Stimulated activated CD8-positive, alpha-beta memory T cell treated with anti-CD3 and anti-CD28 coated beads, Interleukin-12 subunit alpha, Interleukin-12 subunit beta, amount 100 ng/mL, for 4 hours (primary cell): ENCODE measurements around the gene PMPCA.

ENCODE experiments used
- DNase-seq: peaks from one replicate; pipeline ENCODE4 v3.0.0-alpha.2; 2020; ENCODE audit warnings: low read depth

Gene PMPCA, protein sequence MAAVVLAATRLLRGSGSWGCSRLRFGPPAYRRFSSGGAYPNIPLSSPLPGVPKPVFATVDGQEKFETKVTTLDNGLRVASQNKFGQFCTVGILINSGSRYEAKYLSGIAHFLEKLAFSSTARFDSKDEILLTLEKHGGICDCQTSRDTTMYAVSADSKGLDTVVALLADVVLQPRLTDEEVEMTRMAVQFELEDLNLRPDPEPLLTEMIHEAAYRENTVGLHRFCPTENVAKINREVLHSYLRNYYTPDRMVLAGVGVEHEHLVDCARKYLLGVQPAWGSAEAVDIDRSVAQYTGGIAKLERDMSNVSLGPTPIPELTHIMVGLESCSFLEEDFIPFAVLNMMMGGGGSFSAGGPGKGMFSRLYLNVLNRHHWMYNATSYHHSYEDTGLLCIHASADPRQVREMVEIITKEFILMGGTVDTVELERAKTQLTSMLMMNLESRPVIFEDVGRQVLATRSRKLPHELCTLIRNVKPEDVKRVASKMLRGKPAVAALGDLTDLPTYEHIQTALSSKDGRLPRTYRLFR

DNA sequence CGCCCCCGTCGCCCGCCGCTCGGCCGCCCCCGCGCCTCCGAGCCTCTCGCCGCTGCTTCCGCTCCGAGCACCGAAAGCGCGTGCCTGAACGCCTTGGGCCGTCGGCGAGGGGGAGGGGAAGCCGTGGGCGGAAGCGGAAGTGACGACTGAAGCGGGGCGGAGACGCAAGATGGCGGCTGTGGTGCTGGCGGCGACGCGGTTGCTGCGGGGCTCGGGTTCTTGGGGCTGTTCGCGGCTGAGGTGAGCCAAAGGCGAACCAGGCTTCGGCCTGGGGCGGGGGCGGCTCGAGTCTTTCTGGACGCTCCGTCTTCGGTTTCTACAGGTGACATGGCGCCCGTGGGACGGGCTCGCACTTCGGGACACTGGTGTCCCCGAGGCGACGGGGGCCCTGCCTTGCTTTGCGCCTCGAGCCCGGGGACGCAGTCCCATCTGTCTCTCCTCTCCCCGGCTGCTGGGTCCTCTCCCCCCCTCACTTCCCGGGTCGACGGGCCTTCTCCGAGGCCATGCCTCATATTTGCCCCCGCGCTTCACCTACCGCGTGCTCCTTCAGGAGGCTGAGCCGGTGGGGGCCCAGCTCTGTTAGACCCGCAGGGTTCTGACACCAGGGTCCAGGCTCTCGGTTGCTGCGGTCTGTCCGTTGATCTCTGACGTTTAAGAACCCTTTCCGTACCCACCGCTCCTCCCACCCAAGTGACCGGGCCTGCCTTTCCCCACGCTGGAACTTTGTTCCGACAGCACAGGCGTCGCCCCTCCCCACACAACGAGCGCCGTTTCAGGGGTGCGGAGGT lies at the start of gene PMPCA, which contains the start of gene ENTR1:
Gene PMPCA, plus strand, starts transcription at position 159 of the 788 bp plus-strand sequence. Its CDS starts 11 bp downstream, at position 170.
Gene ENTR1, minus strand, starts transcription at position 115 of the 788 bp plus-strand sequence. CDS start 217 bp downstream, outside the sequence.
- DNase-seq: peak; percentile 92

DNA sequence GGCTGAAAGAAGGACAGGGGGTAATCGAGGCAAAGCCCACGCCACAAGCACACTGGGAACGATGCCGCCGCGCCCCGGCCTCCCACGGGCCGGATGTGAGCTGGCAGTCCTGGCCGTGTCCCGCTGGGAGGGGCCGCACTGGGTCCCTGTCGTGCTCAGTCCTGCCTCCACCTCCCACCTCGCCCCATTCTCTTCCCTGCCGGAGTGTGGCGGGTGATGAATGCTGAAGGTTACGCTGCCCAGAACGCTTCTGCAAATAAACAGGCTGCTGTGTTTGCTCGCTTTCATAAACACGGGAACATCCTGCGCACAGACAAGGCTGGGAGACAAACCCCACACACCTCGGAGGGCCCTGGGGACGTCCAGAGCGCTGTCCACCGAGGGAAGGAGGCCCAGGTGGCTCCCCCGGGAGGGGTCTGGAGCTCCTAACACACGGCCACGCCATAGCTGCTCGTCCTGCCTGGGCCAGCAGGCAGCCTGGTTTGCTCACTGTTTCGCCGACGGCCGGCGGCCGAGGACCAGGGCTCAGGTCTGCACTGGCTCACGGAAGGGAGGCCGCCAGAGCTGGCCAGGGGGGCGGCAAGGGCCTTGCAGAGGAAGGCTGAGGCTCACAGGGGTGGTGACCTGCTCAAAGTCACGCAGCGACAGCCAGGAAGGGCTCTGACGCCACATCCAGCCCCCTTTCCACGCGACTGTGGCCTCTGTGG lies 49.3 kb upstream of the PMPCA start:
- no peak for DNase-seq

DNA sequence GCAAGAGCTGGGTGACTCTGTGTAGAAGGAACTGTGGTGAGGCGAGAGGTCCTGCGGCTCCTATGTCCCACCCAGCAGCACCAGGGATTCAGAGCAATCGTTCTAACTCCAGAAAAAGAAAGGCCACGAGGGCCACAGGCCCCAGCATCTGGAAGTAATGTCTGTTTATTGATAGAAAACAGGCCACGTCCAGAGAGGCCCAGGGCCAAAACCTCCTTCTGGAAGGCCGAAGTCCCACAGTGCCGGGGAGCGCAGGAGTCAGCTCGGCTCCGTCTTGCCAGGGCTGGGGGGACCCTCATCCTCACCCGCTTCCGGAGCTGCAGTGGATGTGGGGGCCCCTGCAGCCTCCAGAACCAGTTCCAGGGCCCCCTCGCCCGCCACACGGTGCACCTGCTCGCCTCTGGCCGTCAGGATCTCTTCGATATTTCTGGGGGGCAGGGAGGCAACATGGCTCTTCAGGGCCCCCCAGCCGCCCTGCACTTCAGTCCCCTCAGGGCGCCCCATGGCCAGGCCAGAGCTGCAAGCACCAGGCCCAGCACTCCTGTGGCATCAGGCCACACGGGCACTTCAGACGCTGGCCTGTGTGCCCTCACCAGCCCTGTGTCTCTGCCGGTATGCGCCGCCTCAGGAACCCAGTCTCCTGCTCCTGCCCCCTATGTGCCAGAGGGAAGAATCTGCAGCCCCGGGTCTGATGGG lies 48.6 kb upstream of the PMPCA start:
- DNase-seq: no peak

DNA sequence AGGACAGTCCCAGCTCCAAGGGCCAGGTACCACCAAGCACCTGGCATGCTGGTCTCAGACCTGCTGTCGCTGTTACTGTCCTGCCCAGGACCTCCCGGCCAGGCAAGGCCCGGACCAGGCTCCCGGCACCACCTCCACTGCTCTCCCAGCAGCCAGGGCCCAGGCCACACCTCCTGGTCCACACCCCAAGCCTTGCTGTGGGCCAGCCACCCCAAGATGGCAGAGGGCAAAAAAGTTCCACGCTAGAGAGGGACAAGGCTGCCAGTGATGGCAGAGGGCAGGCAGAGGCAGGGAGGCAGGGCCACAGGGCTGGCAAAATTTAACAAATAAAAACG lies 48.0 kb upstream of the PMPCA start:
- no peak for DNase-seq

DNA sequence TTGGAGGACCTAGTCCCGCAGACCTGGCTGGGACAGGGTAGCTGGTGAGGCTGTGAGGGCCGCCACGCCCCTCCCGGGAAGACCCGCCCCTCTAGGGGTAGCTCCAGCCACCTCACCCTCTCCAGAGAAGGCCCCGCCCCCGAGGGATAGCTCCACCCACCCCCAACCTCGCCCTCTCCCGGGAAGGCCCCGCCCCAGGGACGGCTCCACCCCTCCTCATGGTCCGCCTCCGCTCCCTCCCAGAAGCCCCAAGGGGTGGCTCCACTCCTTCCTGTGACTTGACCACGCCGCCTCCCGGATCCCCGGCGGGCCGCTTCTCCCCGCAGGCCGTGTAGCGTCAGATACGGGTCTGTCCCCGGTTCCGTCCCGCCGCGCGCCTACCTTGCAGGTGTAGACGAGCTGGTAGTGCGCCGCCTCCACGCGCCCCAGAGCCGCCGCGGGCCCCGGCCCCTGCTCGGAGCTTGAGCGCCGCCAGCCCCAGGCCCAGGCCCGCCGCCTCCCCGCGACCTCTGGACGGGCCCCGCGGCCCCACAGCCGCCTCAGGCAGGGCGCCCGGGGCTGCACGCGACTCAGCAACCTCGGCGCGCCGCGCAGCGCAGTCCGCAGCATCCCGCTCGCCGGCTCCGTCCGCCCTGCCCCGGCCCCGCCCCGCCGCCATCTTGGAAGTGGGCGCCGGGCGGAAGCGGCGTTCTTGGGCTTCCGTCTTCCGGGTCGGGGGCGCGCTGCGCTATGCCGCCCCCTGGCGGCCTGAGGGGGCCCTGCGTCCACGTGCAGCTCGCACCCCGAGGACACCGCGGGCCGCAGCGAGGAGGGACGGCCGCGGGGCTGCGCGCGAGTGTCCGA lies 47.1 kb upstream of the PMPCA start, which contains the start of gene DNLZ:
Gene DNLZ, minus strand, starts transcription at position 639 of the 843 bp plus-strand sequence. Its CDS starts 30 bp downstream, at position 609.
- peak; percentile 86 for DNase-seq

DNA sequence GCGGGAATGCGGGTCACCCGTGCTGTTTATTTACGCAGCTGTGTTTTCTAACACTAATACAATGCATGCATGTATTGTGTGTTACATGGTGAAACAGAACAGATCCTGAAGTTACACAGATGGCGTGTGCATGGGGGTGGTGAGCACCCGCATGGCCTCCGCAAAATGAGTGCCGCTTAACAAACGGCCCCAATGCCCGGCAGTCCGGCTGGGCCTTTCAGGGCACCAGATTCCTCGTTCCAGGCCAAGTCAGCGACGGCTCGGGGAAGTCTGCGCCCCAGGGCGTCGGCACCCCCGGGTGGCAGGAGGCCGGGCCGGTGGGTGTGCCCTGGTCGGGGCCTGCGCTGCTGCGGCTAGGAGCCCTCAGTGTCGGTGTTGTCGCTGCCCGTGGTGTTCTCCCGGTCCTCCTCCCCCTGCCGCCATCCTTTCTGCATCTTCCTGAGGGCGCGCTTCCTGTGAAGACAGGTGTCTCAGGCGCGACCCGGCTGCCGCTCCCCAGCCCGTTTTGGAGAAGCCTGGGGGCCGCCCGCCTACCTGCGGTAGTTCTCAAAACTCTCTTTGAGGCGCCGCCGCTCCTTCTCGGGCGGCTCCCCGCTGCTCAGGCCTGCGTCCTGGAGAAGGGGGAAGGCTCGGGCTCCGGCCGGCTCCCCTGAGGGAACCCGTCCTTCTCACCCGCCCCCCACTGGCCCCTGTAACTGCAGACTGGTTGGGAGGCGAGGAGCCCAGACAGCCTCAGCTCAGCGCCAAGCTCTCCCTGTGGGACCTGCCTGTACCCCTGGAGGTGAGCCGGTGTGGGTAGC lies 46.3 kb upstream of the PMPCA start:
- DNase-seq: no peak

DNA sequence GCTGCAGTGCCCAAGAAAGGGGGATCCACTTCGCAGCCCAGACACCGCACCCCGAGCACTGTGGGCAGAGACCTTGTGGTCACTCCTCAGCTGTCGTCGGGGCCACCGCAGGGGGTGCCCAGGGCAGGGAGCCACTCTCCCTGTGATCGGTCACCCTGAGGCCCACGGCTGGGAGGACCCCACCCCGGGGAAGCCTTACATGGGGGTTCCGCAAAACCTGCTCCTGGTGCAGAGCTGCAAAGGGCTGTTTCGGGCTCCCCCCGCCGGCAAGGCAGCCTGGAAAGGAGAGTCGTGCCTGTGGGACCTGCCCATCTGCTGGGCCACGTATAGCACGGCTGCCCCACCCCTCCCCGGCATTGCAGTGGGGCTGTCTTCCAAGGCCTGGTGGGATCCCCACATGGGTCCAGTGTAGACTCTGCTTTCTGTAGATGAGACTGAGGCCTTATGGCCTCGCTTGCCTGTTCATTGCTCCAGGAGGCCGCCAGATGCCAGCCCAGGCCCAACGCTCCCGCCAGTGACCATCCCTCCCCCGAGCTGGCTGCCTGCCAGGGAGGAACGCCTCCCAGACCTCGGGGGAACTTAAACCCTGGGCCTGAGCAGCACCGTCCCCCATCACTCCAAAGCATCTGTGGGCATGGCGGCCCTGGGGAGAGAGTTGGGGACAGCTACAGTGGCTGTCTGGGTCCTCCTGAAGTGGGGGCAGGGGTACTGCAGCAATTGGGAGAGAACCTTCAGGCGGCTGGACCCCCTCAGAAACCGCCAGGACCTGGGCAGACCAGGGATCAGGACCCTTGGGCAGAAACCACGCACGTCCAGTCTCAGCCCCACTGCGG lies 45.3 kb upstream of the PMPCA start:
- DNase-seq: no peak

DNA sequence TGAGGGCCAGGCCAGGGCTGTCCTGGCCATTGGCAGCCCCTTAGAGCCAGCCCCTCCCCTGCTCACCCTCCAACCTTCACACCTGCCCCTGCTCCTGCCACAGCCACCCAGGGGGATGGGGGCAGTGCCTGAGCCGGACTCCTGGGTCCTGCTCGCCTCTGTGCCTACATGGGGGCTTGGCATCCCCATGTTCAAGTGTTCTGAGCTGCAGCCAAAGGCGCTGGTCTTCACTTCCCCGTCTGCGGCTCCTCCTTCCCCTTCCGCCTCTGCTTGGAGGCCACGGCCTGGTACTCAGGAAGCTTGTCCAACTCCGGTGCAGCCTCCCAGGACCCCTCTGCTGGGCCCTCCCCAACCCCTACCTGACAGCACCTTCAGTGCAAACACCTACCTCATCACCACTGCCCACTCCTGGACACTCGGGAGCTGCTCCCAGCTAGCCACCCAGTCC lies 44.7 kb upstream of the PMPCA start:
- DNase-seq: no peak

DNA sequence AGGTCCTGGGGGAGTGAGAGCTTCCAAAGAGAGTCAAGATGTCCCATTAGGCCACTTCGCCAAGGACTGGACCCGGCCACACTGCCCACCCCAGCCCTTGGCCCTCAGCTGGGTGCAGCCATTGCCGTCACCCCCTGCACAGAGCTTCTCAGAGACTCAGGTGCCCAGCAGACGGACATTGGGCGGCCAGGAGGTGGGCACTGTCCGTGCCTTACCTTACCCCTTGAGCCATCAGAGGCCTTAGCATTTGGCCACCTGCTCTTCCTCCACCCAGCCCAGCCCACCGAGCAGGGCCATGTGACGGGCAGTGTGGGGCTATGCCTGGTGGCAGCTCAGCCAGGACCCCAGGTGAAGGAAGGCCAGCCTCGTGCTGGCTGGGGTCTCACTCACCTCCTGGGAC lies 43.6 kb upstream of the PMPCA start:
- DNase-seq: no peak

DNA sequence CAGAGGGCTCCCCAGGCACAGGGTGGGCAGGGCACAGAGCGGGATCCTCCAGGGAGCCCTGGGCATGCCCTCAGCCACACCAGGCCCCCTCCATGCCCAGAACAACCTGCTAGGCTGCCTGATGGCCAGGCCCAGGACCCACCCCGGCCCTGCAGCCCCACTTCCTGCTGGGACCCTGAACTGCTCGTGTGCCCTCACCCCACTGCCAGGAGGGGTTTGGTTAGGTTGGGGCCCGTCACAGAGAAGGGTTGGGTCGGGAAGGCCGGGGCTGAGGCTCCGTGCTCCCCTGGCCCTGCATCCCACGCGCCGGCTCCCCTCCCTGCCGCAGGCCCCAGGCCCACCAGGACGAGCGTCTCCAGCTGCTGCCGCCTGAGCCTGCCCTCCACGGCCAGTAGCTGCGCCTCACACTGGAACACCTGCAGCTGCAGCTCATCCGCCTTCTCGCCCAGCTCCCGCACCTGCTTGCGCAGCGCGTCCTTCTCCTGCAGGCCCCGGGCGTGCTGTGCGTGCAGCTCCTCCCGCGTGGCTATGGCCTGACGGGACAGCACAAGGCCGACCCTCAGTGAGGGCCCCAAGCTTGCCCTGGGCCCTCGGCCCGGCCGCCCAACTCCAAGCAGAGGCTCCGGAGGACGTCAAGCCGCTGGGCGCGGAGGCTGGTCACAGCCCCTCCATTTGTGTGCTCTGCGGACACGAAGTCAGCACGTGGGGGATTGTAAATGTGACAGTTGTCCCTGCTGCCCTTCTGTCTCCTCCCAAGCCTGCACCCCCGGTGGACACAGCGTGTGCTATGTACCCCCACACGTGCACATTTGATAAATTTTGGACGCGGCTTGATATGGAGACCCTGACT lies 42.9 kb upstream of the PMPCA start:
- no peak for DNase-seq

DNA sequence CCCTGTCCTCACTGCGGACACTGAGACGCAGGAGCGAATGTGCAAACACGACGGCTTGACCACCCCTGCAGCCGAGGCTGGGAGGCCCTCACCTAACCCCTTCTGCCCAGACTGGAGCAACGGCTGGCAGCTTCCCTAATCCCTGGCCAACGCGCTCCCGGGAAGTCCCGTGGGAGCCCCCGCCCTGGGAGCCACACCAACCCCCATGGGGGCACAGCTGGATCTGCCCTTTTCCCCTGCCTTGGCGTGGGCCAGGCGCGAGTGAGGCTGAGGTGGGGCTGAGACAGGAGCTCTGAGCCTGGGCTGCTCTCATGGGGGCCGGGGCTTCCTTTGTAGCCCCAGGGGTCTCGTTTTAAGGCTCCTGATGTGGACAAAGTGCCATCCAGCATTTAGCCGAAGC lies 42.3 kb upstream of the PMPCA start:
- no peak for DNase-seq

DNA sequence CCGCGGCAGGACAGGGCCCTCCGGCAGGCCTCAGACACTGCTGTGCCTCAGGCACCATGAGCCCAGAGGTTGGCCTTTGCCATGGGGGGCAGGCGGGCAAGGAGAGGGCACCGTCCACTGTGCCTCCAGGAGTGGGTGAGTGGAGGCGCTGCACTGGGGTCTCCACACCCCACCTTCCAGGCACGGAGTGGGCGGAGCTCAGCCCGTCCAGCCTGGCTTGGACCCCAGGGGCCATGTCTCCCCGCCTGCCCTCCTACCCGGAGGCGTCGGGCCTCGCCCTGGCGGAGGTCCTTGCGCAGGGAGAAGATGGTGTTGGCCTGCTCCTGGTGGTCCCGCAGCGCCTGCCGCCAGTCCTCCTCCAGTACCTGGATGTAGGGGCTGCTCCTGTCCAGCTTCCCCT lies 40.4 kb upstream of the PMPCA start:
- DNase-seq: no peak

DNA sequence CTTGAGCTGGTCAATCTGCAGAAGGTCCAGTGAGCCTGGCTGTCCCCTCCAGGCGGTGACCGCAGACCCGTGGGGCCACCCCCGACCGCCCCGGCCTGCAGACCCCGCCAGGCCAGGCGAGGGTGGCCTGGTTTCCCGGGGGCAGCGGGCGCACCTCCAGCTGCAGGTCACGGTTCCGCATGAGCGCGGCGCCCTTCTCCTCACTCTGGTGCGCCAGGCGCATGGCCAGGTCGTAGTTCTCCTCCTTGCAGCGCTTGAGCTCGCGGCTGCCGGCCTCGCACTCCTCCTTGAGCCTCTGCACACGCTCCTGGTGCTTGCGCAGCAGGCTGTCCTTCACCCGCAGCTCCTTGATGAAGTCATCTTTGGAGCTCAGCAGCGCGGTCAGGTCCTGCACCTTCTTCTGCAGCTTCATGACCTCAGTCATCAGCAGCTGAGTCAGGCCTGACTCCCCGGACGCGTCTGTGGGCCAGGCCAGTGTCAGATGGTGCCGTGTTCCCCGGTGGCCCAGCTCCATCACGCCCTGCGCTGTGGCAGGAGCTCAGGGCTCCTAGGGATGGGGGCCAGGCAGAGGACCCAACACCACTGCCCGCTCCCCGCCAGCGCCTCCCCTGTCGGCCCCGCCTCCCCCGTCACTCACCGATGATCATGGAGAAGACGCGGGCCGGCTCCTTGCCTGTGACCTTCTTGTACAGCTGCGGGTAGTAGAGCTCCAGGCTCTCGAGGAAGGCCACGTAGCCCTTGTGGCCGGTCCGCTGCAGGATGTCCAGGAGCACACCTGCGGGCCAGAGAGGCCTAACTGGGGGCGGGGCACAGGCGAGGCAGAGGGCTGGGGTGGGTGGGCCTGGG lies 39.5 kb upstream of the PMPCA start:
- DNase-seq: no peak

DNA sequence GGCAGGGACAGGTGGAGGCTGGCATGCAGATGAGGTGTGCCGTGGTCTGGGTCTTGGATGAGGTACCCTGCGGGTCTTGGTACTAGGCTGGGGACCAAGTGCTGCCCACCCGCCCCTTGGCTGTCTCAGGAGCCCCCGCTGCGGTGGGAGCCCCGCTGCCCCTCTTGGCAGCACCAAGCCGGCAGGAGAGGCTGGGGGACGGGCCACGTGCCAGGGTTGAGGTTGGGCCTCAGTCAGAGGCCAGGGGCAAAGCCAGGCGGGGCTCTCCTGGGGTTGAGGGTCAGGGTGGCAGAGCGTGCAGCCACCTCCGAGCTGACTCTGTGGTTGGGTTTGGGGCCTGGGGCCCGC lies 39.0 kb upstream of the PMPCA start:
- DNase-seq: no peak

DNA sequence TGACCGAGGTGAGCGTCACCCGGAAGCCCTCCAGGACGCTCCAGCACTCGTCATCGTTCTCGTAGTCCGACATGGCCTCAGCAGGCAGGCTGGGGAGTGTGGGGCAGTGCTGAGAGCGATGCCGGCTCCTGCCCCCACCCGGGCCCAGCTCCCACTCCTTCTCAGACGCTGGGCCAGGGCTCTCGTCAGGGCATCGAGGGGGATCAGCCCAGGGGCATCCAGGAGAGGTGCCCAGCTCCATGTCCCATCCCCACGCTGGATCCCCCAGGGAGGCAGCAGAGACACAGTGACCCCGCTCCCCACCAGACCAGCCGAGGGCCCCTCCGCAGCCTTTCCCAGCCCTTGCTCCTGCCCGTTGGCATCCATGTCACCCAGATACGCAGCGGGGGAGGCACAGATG lies 38.5 kb upstream of the PMPCA start:
- DNase-seq: no peak

DNA sequence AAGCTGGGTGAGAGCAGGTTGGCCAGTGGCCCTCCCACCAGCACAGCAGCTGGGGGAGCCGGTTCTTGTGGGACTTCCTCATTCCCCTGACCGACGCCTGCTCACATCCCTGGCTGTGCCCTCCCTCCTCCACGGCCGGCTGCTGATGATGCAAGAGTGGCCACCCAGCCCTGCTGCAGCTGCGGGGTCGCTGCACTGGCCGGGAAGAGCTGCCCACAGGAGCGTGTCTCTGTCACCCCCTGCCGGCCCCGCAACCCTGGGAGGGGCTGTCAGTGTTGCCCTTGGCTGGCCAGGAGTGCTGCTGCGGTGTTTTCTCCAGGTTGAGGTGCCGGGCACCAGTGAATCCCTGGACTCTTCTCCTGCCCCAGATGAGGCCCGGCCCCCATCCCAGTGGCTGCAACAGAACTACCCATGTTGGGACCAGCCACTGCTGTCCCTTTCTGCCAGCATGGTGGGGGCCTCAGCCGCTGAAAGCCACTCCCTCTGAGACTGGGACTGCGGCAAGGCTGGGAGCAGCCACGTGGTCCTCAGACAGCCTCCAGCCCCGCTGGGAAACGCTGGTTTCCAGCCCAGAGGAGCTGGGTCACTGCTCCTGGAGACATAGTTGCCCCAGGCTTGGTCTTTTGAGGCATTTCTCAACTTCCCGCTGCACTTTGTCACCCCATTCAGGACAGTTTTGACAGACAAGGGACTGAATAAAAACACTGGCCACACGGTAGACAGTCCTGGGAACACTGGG lies 37.7 kb upstream of the PMPCA start:
- no peak for DNase-seq
